Right hindlimb (tissue), 1 donor: Measurements from ENCODE around the gene CAB39L.

Experiments
- DNase-seq: peaks from one replicate; pipeline ENCODE4 v3.0.0-alpha.2; 2018

The CAB39L gene

GRCh38 chr13:49441312-49441711 lies 2.6 kb downstream of the CAB39L start:
- no peak for DNase-seq

- DNase-seq = no peak
These were observed 4.3 kb downstream of the CAB39L start for GRCh38 chr13:49439609-49440008.

GRCh38 chr13:49437705-49438104 lies 6.2 kb downstream of the CAB39L start:
- no peak for DNase-seq

- peak; percentile 46 for DNase-seq
These were observed 7.0 kb downstream of the CAB39L start for GRCh38 chr13:49436890-49437289.

GRCh38 chr13:49435992-49436391 lies 7.9 kb downstream of the CAB39L start:
- no peak for DNase-seq

- DNase-seq = no peak
These were observed 14.7 kb downstream of the CAB39L start for GRCh38 chr13:49429121-49429520.

- DNase-seq = no peak
These were observed 15.7 kb downstream of the CAB39L start for GRCh38 chr13:49428041-49428763.

- DNase-seq = no peak
These were observed 19.8 kb downstream of the CAB39L start for GRCh38 chr13:49424011-49424560.

GRCh38 chr13:49421391-49421790 lies 22.5 kb downstream of the CAB39L start:
- DNase-seq = no peak

GRCh38 chr13:49419276-49419675 lies 24.6 kb downstream of the CAB39L start:
- DNase-seq = no peak

GRCh38 chr13:49418206-49418605 lies 25.7 kb downstream of the CAB39L start:
- DNase-seq = no peak

GRCh38 chr13:49417161-49417560 lies 26.7 kb downstream of the CAB39L start:
- no peak for DNase-seq

GRCh38 chr13:49412749-49413148 lies 31.1 kb downstream of the CAB39L start:
- DNase-seq = no peak

- no peak for DNase-seq
These were observed 32.5 kb downstream of the CAB39L start for GRCh38 chr13:49411353-49411752.

- no peak for DNase-seq
These were observed 33.4 kb downstream of the CAB39L start for GRCh38 chr13:49410477-49410876.

GRCh38 chr13:49410006-49410405 lies 33.9 kb downstream of the CAB39L start:
- no peak for DNase-seq

- DNase-seq = no peak
These were observed 34.9 kb downstream of the CAB39L start for GRCh38 chr13:49409008-49409407.

GRCh38 chr13:49407936-49408335 lies 35.9 kb downstream of the CAB39L start:
- no peak for DNase-seq

GRCh38 chr13:49407068-49407467 lies 36.8 kb downstream of the CAB39L start:
- DNase-seq = no peak

GRCh38 chr13:49404703-49405020 lies 39.2 kb downstream of the CAB39L start:
- no peak for DNase-seq

- no peak for DNase-seq
These were observed 39.7 kb downstream of the CAB39L start for GRCh38 chr13:49403996-49404702.

- peak; percentile 21 for DNase-seq
These were observed 42.9 kb downstream of the CAB39L start for GRCh38 chr13:49400755-49401659.

- DNase-seq = no peak
These were observed 43.9 kb downstream of the CAB39L start for GRCh38 chr13:49399801-49400472.
